Breast epithelium (tissue), 3 donors: ENCODE measurements around the gene SATB1.

ENCODE experiments used
- POLR2A ChIP-seq: fragments of 450-650 bp; IDR thresholded peaks from one replicate; pipeline ENCODE4 v1.6.1; 2016; ENCODE audit warnings: antibody characterized with exemption, mild to moderate bottlenecking, moderate library complexity
- POLR2AphosphoS5 ChIP-seq, 3 donors: sonication (generic); formaldehyde crosslinking; IDR thresholded peaks; one replicate each; pipeline ENCODE4 v1.6.1; 2017; ENCODE audit warnings: antibody characterized with exemption in 3 of 3
- TF ChIP-seq, protein P1 (sequence below), 3 donors: fragments of 450-650 bp; IDR thresholded peaks; one replicate each; pipeline ENCODE4 v1.5.1; 2016 to 2017; ENCODE audit warnings: antibody characterized with exemption in 3 of 3, mild to moderate bottlenecking in 3 of 3, moderate library complexity in 3 of 3

DNA sequence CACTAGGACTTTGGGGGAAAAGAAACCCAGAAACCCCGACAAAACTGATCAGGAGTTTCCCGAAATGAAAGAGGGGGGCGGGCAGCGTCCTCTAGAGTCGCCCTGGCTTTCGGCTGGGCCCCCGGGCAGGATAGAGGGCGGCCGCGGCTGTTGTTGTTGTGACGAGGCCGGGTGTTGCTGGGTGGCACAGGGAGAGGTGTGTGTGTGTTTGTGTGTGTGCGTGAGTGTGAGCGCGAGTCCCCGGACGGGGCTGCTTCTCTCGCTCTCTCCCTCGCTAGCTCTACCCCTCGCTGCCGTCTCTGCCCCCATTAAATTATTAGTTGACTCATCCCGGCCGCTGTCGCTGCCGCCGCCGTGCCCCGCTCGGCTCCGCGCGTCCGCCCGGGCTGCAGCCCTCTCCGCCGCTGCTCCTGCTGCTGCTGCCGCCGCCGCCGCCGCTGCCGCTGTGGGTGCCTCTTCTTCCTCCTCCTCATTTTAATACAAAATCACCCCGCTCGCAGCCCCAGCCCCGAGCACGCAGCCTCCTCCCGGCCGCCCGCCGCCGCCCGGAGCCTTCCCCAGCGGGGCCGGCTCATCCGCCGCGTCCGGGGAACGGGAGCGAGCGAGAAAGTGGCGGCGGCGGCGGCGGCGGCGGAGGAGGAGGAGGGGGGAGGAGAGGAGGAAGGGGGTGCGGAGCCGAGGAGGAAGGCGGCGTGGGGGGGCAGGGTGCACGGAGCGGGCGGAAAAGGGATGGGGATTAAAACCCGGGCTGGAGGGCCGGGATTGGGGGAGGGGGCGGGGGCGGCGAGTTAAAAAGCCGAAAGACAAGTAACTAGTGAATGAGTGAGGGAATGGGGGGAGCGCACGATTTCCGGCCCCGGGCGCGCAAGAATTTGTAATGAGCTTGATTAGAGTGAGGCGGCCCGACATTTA lies at the start of gene SATB1:
- TF ChIP-seq, protein P1, sequence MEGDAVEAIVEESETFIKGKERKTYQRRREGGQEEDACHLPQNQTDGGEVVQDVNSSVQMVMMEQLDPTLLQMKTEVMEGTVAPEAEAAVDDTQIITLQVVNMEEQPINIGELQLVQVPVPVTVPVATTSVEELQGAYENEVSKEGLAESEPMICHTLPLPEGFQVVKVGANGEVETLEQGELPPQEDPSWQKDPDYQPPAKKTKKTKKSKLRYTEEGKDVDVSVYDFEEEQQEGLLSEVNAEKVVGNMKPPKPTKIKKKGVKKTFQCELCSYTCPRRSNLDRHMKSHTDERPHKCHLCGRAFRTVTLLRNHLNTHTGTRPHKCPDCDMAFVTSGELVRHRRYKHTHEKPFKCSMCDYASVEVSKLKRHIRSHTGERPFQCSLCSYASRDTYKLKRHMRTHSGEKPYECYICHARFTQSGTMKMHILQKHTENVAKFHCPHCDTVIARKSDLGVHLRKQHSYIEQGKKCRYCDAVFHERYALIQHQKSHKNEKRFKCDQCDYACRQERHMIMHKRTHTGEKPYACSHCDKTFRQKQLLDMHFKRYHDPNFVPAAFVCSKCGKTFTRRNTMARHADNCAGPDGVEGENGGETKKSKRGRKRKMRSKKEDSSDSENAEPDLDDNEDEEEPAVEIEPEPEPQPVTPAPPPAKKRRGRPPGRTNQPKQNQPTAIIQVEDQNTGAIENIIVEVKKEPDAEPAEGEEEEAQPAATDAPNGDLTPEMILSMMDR (IDR thresholded peaks at IDR 0.05) = no peak
- TF ChIP-seq POLR2A = no peak
- no peak for TF ChIP-seq POLR2AphosphoS5 (IDR thresholded peaks at IDR 0.05)
